Fibroblast of the aortic adventitia (primary cell): ENCODE measurements around the gene COASY. TPM values are rescaled to one million over a fixed set of nuclear protein-coding genes. Genes with fewer than 3 reads are reported as not detected.
"Not testable (repeated sequence)": the region's sequence is repeated elsewhere in the genome, so short reads cannot be mapped to it uniquely, and the experiment has no call there.

ENCODE experiments used
- DNase-seq: peaks from one replicate; pipeline ENCODE4 v3.0.0-alpha.2; 2010; ENCODE audit warnings: low read depth
- H3K4me3 ChIP-seq: 2 replicates; pipeline ENCODE4 v1.5.1; 2011; ENCODE audit warnings: low read depth, mild to moderate bottlenecking, control low read depth, low read length, moderate library complexity
- CTCF ChIP-seq: IDR thresholded peaks from 2 replicates; pipeline ENCODE4 v1.5.1; 2011; ENCODE audit warnings: mild to moderate bottlenecking, low read length, control low read depth, inconsistent platforms; ENCODE audit not compliant: insufficient read depth
- total RNA-seq: library from RNA; depleted of rRNA; stranded (reverse); fragments of >200 nt; gene quantifications from 2 replicates; pipeline ENCODE4 v1.2.3, GENCODE V29; 2012; ENCODE audit warnings: low replicate concordance

COASY gene
- total RNA-seq, 1 donor = 19.1 TPM

- no peak for TF ChIP-seq CTCF
- no peak overlapping the region for H3K4me3 ChIP-seq
- DNase-seq = no peak
These were observed 41.4 kb downstream of the COASY start for GRCh38 chr17:42603318-42603717.

DNA sequence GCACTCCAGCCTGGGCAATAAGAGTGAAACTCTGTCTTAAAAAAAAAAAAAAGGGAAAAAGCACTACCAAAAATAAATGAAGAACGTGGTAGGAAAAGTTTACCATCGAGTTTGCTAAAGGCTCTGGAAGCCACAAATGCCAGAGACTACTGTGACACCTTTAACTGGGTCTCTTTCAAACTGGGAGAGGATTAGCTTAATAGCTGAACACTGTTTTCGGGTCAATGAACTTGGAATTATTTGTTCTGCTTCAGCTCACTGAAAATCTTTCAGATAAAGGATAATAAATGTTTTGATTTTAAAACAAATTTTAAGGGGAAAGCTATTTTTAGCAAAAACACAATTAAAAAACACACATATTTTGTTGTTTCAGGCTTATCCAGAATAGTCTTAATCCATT, 45.8 kb downstream of the COASY start:
- peak overlapping the region; percentile 98 for H3K4me3 ChIP-seq
- no peak for TF ChIP-seq CTCF
- DNase-seq = no peak

DNA sequence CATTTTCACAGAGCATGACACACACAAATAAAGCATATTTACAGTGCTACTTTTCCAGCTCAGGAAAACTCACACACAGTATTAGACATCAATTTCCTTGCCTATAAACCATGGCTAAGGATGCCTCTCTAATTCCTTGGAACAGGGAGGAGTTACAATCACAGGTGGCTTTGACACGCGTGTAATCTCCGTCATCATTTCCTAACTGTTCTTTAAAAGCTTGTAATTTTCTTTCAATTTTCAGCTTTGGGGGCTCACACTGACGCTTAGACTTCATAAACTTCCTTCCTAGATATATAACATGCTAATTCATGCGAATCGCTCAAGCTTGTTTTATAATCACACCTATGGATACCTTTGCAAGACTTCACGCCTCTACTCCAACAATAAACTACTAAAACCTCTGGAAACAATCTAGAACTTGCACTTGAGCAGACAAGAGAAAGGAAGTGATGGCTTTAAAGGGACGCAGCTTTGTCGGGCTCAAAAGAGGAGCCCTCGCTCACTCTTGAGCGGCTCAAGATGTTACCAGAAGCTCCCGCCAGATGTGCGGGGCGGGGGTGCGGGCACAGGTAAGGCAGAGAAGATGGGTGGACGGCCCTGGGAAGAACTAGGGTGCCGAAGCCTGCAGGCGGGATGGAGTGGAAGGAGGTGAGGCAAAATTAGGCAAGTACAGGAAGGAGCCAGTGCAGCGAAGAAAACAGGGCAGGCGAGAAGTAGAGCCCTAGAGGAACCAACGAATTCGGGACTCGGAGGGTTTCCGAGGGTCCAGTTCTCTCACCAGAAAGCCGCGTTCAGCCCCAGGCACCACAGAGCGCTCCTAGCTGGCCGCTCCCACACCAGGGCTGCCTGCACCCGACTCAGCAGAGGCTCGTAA, 46.6 kb downstream of the COASY start:
- TF ChIP-seq CTCF = no peak
- H3K4me3 ChIP-seq = peak overlapping the region; percentile 98
- no peak for DNase-seq

- peak; percentile 99 for DNase-seq
- peak within 1 kb of the TSS; percentile 98 for H3K4me3 ChIP-seq
- TF ChIP-seq CTCF = peak; percentile 65
These were observed 47.4 kb downstream of the COASY start, which contains the start of the genes RETREG3 and TUBG1 for GRCh38 chr17:42609182-42609813. RETREG3 (minus strand) TSS chr17:42609374; CDS start chr17:42609324, 50 bp downstream. TUBG1 (plus strand) TSS chr17:42609683; CDS start chr17:42609738, 55 bp downstream.

GRCh38 chr17:42609814-42610801, 48.2 kb downstream of the COASY start:
- not testable (repeated sequence) for DNase-seq
- H3K4me3 ChIP-seq = peak overlapping the region; percentile 86

DNA sequence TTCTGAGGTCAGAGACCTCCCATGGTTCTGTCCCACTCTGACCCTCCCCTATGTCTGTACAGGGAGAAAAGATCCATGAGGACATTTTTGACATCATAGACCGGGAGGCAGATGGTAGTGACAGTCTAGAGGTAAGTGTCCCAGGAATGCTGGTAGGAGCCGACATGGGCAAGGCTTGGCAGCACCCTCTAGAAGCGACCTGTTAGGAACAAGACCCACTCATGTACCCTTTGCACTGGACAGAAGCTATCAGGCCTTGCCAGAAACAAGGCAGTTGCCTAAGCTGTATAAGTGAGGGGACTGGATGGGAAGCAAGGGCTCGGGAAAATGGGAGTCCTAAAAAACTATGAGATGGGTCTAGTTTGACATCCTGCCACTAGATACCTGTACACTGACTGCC, 50.1 kb downstream of the COASY start:
- no peak overlapping the region for H3K4me3 ChIP-seq
- TF ChIP-seq CTCF = no peak
- no peak for DNase-seq
